AG04449 (cell line): ENCODE measurements around the gene TMCC1.

ENCODE experiments used
- CTCF ChIA-PET: fragments of 350-600 bp; formaldehyde crosslinking; extraction: SDS; loops from one replicate; lab custom pipeline; 2021; ENCODE audit warnings: antibody characterized with exemption; lab: Yijun Ruan, JAX
- POLR2A ChIA-PET: fragments of 400-600, 350-600 bp; formaldehyde crosslinking; extraction: SDS; loops from one replicate; lab custom pipeline; 2020; ENCODE audit warnings: antibody characterized with exemption, inconsistent platforms; lab: Yijun Ruan, JAX
- DNase-seq: peaks from one replicate; pipeline ENCODE4 v3.0.0-alpha.2; 2010; ENCODE audit warnings: low read depth, low spot score
- H3K4me3 ChIP-seq: 2 replicates; pipeline ENCODE4 v1.5.1; 2011; ENCODE audit warnings: low read depth, mild to moderate bottlenecking, control low read depth, low read length
- CTCF ChIP-seq: IDR thresholded peaks from one replicate; pipeline ENCODE4 v1.5.1; 2011; ENCODE audit warnings: mild to moderate bottlenecking, moderate library complexity, low read length, control low read depth, inconsistent platforms; ENCODE audit not compliant: insufficient read depth; ENCODE audit errors: missing control alignments

Gene TMCC1

GRCh38 chr3:129663045-129663446 is 230.5 kb downstream of the TMCC1 start:
- no peak overlapping the region for H3K4me3 ChIP-seq
- ChIA-PET CTCF (interaction anchor here (0.8 to 1.5 kb wide), 2 partner anchors 13 to 167 kb away, joined by 3 read pairs; no protein-coding TSS in a partner anchor), POLR2A (no interaction called here)
- no peak for TF ChIP-seq CTCF
- no peak for DNase-seq

- CTCF ChIA-PET, result interaction anchor here (1.5 kb wide), 1 partner anchor 168 kb away, joined by 3 read pairs; no protein-coding TSS in a partner anchor
- H3K4me3 ChIP-seq, result no peak overlapping the region
- TF ChIP-seq CTCF, result no peak
- no peak for DNase-seq
- POLR2A ChIA-PET, result no interaction called here
Observed at GRCh38 chr3:129662191-129662608, 231.3 kb downstream of the TMCC1 start.

- no peak overlapping the region for H3K4me3 ChIP-seq
- ChIA-PET POLR2A (no interaction called here), CTCF (interaction anchor here (1.5 kb wide), 1 partner anchor 168 kb away, joined by 3 read pairs; no protein-coding TSS in a partner anchor)
- no peak for TF ChIP-seq CTCF
- DNase-seq, result no peak
Observed at GRCh38 chr3:129661766-129662165, 231.7 kb downstream of the TMCC1 start.

- ChIA-PET POLR2A (no interaction called here), CTCF (interaction anchor here (1.1 to 1.5 kb wide), 2 partner anchors 9 to 167 kb away, joined by 3 to 8 read pairs; no protein-coding TSS in a partner anchor)
- TF ChIP-seq CTCF, result no peak
- DNase-seq, result no peak
- H3K4me3 ChIP-seq, result no peak overlapping the region
Observed at GRCh38 chr3:129658110-129658843, 235.2 kb downstream of the TMCC1 start.

- CTCF ChIA-PET, result interaction anchor here (0.7 to 1.5 kb wide), 3 partner anchors 8 to 172 kb away, joined by 3 to 8 read pairs (median 3); no protein-coding TSS in a partner anchor
- no peak for DNase-seq
Observed at GRCh38 chr3:129657261-129658046, 236.1 kb downstream of the TMCC1 start.

More at GRCh38 chr3:129657261-129658046, 236.1 kb downstream of the TMCC1 start:
- H3K4me3 ChIP-seq, result no peak overlapping the region
- TF ChIP-seq CTCF, result no peak
- POLR2A ChIA-PET, result no interaction called here
